ENCODE data around the gene WNT1.

The WNT1 gene

DNA sequence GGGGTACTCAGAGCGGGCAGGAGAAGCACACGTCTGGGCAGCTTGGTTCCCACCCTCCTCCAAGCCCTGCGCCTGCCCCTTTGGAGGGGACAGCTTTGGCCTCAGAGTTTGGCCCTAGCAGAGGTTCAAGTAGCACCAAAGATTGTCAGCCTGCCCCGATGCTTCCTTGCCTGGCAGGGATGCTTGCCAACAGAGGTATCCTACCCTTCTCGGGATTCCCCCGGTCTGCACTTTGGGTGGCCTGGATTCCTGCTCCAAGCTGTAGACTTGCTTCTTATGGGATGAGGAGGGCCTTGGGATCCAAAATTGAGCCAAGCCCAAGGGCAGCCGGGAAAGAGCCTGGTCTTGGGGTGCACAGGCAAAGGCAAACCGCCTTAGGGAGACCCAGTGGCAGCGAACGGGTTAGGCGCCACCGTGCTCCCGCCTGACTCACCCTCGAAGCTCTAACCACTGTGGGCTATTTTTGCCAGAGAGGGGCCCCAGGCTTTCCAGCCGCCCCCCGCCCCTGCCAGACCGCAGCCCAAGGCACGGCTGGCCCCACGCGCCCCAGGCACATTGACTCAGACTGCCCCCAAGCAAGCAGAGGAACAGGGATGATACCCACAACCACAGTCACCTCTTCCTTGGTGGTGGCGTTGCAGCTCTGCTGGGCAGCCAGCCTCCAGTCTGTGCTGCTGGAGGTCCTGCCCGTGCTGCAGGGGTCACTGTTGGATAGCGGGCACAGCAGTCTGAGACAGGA is 5.7 kb upstream of the WNT1 start:
- Histone ChIP-seq H3K4me2 (ENCODE audit: low read length) (no peak overlapping the region; the same call in 1 of the 2 replicates), H4K20me1 (ENCODE audit: control insufficient read depth, insufficient read depth, low read depth, low read length) (no peaks in the 10 kb centered on the region; the same call in 1 of the 2 replicates), H3K36me3 (ENCODE audit: control insufficient read depth, low read length) (no peaks in the 10 kb centered on the region), H3K79me2 (ENCODE audit: control insufficient read depth, low read length) (no peaks in the 10 kb centered on the region), H3K27me3 (ENCODE audit: control insufficient read depth, low read length) (peaks cover 68% of the 10 kb centered on the region), H3K9me3 (ENCODE audit: control insufficient read depth, insufficient read depth, low read length) (no peaks in the 10 kb centered on the region), H3K27ac (ENCODE audit: low read depth, low read length) (no peak overlapping the region), H3K4me3 (ENCODE audit: low read length) (no peak overlapping the region), H3K9me2 (replicated peaks; ENCODE audit: control insufficient read depth, low read length) (no peaks in the 10 kb centered on the region), H3F3A (ENCODE audit: control insufficient read depth, insufficient read depth) (no peaks in the 10 kb centered on the region), H3K4me1 (ENCODE audit: control insufficient read depth, low read length) (peaks cover 23% of the 10 kb centered on the region)
- no peak for TF ChIP-seq CTCF (IDR thresholded peaks at IDR 0.05; ENCODE audit: low read depth, low read length, poor library complexity, severe bottlenecking)
- TF ChIP-seq EZH2phosphoT487 (IDR thresholded peaks at IDR 0.05; ENCODE audit: borderline replicate concordance, low read length): no peak; the same call in 1 of the 2 replicates

DNA sequence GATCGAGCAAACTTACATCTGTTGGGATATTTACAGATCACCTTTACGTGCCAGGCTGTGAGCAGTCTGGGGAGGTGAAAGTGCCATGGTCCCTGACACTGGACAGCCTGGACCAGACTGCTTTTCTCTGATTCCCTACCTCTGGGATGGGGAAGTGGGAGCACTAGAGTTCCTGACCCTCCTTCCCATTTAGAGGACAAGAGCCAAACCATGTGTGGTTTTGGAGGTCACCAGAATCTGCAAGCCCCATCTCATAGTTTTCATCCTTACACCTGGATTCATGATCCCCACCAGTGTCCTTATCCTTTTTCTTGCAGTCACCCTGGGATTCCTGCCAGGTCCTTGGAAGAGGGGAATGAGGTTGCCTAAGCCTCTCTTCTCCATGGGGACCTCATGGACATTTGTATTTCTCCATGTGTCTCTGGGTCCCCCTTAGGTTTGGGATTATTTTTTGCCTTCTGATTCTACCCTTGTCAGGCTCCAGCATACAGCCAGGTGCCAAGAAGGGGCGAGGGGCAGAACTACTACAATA is 5.1 kb upstream of the WNT1 start:
- H4K20me1 ChIP-seq (ENCODE audit: control insufficient read depth, insufficient read depth, low read depth, low read length): no peaks in the 10 kb centered on the region; the same call in 1 of the 2 replicates
- H3K9me2 ChIP-seq (replicated peaks; ENCODE audit: control insufficient read depth, low read length): no peaks in the 10 kb centered on the region
- H3K79me2 ChIP-seq (ENCODE audit: control insufficient read depth, low read length): no peaks in the 10 kb centered on the region
- TF ChIP-seq CTCF (IDR thresholded peaks at IDR 0.05; ENCODE audit: low read depth, low read length, poor library complexity, severe bottlenecking) (no peak), EZH2phosphoT487 (IDR thresholded peaks at IDR 0.05; ENCODE audit: borderline replicate concordance, low read length) (no peak)
- no peak overlapping the region for H3K4me2 ChIP-seq (ENCODE audit: low read length)
- H3K4me3 ChIP-seq (ENCODE audit: low read length): no peak overlapping the region
- no peaks in the 10 kb centered on the region for H3K9me3 ChIP-seq (ENCODE audit: control insufficient read depth, insufficient read depth, low read length)
- H3K27me3 ChIP-seq (ENCODE audit: control insufficient read depth, low read length): peaks cover 73% of the 10 kb centered on the region
- no peaks in the 10 kb centered on the region for H3K36me3 ChIP-seq (ENCODE audit: control insufficient read depth, low read length)
- peaks cover 28% of the 10 kb centered on the region for H3K4me1 ChIP-seq (ENCODE audit: control insufficient read depth, low read length)
- no peaks in the 10 kb centered on the region for H3F3A ChIP-seq (ENCODE audit: control insufficient read depth, insufficient read depth)
- no peak overlapping the region for H3K27ac ChIP-seq (ENCODE audit: low read depth, low read length)

GRCh38 chr12:48973531-48973930 is 4.6 kb upstream of the WNT1 start:
- H3K4me2 ChIP-seq (ENCODE audit: low read length): no peak overlapping the region
- no peaks in the 10 kb centered on the region for H3K9me2 ChIP-seq (replicated peaks; ENCODE audit: control insufficient read depth, low read length)
- no peak overlapping the region for H3K4me3 ChIP-seq (ENCODE audit: low read length)
- H3F3A ChIP-seq (ENCODE audit: control insufficient read depth, insufficient read depth): no peaks in the 10 kb centered on the region
- no peaks in the 10 kb centered on the region for H3K36me3 ChIP-seq (ENCODE audit: control insufficient read depth, low read length)
- H3K27ac ChIP-seq (ENCODE audit: low read depth, low read length): no peak overlapping the region
- TF ChIP-seq EZH2phosphoT487 (IDR thresholded peaks at IDR 0.05; ENCODE audit: borderline replicate concordance, low read length): no peak
- H3K4me1 ChIP-seq (ENCODE audit: control insufficient read depth, low read length): peaks cover 32% of the 10 kb centered on the region
- peaks cover 76% of the 10 kb centered on the region for H3K27me3 ChIP-seq (ENCODE audit: control insufficient read depth, low read length)
- H3K79me2 ChIP-seq (ENCODE audit: control insufficient read depth, low read length): no peaks in the 10 kb centered on the region
- H4K20me1 ChIP-seq (ENCODE audit: control insufficient read depth, insufficient read depth, low read depth, low read length): no peaks in the 10 kb centered on the region; the same call in 1 of the 2 replicates
- H3K9me3 ChIP-seq (ENCODE audit: control insufficient read depth, insufficient read depth, low read length): no peaks in the 10 kb centered on the region

All from DOHH2 (cell line).